ENCODE measurements around the gene OR2Z1. TPM values are rescaled to one million over a fixed set of nuclear protein-coding genes. Genes with fewer than 3 reads are reported as not detected.

The OR2Z1 gene
- total and polyA plus RNA-seq, 2 experiments from 2014 or later = not detected

DNA sequence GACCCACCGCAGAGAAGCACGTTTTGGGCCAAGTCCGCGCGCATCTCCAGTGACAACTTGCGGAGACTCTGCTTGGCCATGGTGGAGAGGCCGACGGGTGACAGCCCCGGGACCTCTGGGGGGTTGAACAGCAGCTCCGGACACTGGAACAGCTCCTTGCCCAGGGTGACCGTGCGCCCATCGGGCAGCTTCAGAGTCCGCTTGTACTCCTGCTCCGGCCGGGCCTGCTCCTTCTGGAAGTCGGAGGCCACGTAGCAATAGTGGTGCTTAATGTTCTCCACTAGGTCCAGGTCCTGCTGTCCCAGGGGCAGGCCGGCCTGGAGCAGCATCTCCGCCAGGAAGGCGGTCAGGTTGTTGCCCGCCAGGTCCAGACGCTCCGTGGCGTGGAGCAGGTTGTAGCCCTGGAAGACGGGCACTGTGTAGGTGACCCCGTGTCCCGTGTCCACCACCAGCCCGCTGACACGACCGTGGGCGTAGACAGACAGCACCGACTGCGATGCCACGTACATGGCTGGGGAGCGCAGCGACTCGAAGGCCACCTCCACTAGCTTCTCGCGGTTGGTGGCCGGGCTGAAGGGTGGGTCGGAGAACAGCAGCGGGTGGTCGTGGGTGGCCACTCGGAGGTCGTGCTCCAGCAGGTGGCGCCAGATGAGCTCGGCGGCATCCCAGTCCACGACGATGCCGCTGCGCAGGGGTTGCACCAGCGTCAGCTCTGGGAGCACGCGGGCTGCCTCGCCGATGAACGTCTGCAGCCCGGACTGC, 23.6 kb upstream of the OR2Z1 start:
- no peaks in the 10 kb centered on the region for H3K4me1 ChIP-seq (ENCODE audit: low read depth)
- H3K4me3 ChIP-seq = no peak overlapping the region
- H3K9me3 ChIP-seq (ENCODE audit: low read depth) = no peaks in the 10 kb centered on the region
- TF ChIP-seq, protein P1, sequence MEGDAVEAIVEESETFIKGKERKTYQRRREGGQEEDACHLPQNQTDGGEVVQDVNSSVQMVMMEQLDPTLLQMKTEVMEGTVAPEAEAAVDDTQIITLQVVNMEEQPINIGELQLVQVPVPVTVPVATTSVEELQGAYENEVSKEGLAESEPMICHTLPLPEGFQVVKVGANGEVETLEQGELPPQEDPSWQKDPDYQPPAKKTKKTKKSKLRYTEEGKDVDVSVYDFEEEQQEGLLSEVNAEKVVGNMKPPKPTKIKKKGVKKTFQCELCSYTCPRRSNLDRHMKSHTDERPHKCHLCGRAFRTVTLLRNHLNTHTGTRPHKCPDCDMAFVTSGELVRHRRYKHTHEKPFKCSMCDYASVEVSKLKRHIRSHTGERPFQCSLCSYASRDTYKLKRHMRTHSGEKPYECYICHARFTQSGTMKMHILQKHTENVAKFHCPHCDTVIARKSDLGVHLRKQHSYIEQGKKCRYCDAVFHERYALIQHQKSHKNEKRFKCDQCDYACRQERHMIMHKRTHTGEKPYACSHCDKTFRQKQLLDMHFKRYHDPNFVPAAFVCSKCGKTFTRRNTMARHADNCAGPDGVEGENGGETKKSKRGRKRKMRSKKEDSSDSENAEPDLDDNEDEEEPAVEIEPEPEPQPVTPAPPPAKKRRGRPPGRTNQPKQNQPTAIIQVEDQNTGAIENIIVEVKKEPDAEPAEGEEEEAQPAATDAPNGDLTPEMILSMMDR (IDR thresholded peaks at IDR 0.05; ENCODE audit: low read depth, low read length) = peak; percentile 16
- H3K36me3 ChIP-seq = no peaks in the 10 kb centered on the region
- H3K27ac ChIP-seq = no peak overlapping the region
- no peak for DNase-seq (ENCODE audit: low read depth in 1 of 2, low spot score in 1 of 2)
- H3K27me3 ChIP-seq = no peaks in the 10 kb centered on the region

DNA sequence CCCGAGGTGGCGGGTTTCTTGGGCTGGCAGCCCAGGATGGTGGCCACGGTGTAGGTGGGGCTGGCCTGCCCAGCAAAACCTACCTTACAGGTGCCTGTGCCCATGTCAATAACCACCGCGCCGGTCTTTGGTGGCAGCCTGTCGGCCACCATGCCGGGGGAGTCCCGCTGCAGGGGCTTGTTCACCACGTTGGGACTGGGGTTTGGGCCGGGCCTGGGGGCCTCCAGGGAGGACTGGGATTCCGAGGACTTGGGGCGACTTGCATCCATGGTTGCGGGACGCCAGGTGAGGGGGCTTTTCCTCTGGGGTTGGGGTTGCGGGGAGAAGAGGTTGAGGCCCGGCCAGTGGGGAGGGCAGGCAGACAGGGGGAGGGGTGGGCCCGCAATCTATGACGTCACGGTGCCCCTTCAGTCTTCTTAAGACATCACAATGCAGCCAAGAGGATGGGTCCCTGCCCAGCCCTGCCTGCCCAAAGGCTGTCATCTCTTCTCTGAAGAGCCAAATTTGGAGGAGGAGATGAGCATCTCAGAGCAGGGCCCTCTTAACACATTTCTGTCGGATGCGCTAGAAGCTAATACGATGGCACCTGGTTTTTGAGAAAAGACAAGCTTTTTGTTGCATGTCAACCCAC, 22.9 kb upstream of the OR2Z1 start, which contains the start of gene ACTL9:
TSS of gene ACTL9 (minus strand) at position 363 of the 631 bp plus-strand sequence. CDS start at position 269, 94 bp downstream.
- Histone ChIP-seq H3K4me3 (no peak within 1 kb of the TSS), H3K27ac (no peak within 1 kb of the TSS), H3K27me3 (no peaks in the 10 kb centered on the region), H3K36me3 (no peaks in the 10 kb centered on the region), H3K9me3 (ENCODE audit: low read depth) (no peaks in the 10 kb centered on the region), H3K4me1 (ENCODE audit: low read depth) (no peaks in the 10 kb centered on the region)
- DNase-seq (ENCODE audit: low read depth in 1 of 2, low spot score in 1 of 2) = no peak
- TF ChIP-seq, protein P1 (IDR thresholded peaks at IDR 0.05; ENCODE audit: low read depth, low read length) = no peak

DNA sequence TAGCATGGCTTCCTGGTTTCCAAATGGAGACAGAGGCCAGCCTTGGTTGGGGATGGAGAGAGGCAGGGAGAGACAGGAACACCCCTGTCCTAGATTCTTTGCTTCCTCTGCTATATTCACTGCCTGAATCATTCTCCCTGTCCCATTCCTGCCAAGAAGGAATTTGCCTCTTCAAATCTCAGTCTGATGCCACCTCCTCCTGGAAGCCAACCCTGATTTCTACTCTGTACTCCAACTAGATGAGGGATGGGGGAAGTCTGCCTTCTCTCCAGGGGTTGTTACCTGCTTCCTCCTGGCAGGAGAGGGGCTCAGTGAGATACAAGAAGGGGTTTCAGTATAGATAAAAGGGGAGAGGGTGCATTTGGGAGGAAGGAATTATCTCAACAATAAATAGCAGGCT, 21.5 kb upstream of the OR2Z1 start:
- no peaks in the 10 kb centered on the region for H3K4me1 ChIP-seq (ENCODE audit: low read depth)
- H3K4me3 ChIP-seq = no peak overlapping the region
- DNase-seq (ENCODE audit: low read depth in 1 of 2, low spot score in 1 of 2) = no peak
- no peaks in the 10 kb centered on the region for H3K27me3 ChIP-seq
- TF ChIP-seq, protein P1 (IDR thresholded peaks at IDR 0.05; ENCODE audit: low read depth, low read length) = no peak
- H3K9me3 ChIP-seq (ENCODE audit: low read depth) = no peaks in the 10 kb centered on the region
- H3K27ac ChIP-seq = no peak overlapping the region
- H3K36me3 ChIP-seq = no peaks in the 10 kb centered on the region

DNA sequence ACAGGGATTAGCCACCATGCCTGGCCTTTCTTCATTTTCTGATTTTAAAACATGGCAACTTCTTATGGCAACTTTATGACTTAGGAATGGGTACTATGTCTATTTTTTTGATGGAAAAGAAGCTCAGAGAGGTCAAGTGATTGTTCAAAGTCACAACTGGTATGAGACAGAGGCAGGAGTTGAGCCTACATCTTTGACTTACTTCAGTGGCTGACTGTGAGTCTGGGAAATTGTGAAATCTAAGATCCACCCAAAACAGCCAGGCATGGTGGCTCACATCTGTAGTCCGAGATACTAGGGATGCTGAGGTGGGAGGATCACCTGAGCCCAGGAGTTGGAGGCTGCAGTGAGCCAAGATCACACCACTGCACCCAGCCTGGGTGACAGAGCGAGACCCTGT, 20.5 kb upstream of the OR2Z1 start:
- Histone ChIP-seq H3K4me1 (ENCODE audit: low read depth) (no peaks in the 10 kb centered on the region), H3K9me3 (ENCODE audit: low read depth) (no peaks in the 10 kb centered on the region), H3K4me3 (no peak overlapping the region), H3K36me3 (no peaks in the 10 kb centered on the region), H3K27ac (no peak overlapping the region), H3K27me3 (no peaks in the 10 kb centered on the region)
- DNase-seq (ENCODE audit: low read depth in 1 of 2, low spot score in 1 of 2) = no peak
- TF ChIP-seq, protein P1 (IDR thresholded peaks at IDR 0.05; ENCODE audit: low read depth, low read length) = no peak

DNA sequence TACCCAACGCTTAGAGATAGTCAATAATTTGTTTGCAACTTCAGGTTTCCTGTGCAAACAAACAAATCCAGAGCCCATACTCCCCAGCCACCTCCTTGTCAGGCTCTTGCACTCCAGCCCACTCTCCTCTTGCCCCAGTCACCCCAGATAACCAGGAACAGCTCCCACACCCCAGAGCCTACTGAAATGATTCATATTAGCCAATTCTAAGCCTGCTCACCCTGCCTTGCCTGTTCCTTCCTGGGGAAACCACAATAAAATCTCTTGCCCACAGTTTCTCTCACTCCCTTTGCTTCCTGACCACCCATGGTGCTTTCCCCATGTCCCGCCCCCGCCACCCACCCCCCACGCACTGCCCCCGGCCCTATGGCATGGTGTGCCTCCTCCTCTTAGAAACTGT, 19.1 kb upstream of the OR2Z1 start:
- DNase-seq (ENCODE audit: low read depth in 1 of 2, low spot score in 1 of 2) = peak in 1 of 2 donors; percentile 6
- H3K4me1 ChIP-seq (ENCODE audit: low read depth) = no peaks in the 10 kb centered on the region
- TF ChIP-seq, protein P1 (IDR thresholded peaks at IDR 0.05; ENCODE audit: low read depth, low read length) = no peak

More for the DNA sequence above, 19.1 kb upstream of the OR2Z1 start:
- Histone ChIP-seq H3K36me3 (no peaks in the 10 kb centered on the region), H3K27me3 (no peaks in the 10 kb centered on the region), H3K4me3 (no peak overlapping the region), H3K27ac (no peak overlapping the region), H3K9me3 (ENCODE audit: low read depth) (no peaks in the 10 kb centered on the region)
